Stimulated activated CD4-positive, alpha-beta T cell treated with anti-CD3 and anti-CD28 coated beads, TNF-alpha, amount 100 ng/mL, for 4 hours (primary cell): ENCODE measurements around the gene DTNB.
"Not testable (repeated sequence)": the region's sequence is repeated elsewhere in the genome, so short reads cannot be mapped to it uniquely, and the experiment has no call there.

ENCODE experiments used
- DNase-seq, 3 experiments: peaks; one replicate each; pipeline ENCODE4 v3.0.0-alpha.2; 2020; ENCODE audit warnings: low read depth in 3 of 3

DTNB gene

DNA sequence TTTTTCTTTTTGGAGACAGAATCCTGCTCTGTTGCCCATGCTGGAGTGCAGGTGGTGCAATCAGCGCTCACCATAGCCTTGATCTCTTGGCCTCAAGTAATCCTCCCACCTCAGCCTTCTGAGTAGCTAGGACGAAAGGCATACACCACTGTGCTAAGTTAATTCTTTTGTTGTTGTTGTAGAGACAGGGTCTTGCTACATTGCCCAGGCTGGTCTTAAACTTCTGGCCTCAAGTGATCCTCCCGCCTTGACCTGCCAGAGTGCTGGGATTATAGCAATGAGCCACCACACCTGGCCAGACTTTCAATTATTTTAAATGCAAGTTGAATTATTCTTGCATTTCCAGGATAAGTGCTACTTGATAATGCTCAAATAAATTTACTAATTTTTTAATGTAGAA, 126.5 kb downstream of the DTNB start:
- DNase-seq = no peak

GRCh38 chr2:25545899-25546298, 127.5 kb downstream of the DTNB start:
- no peak for DNase-seq

DNA sequence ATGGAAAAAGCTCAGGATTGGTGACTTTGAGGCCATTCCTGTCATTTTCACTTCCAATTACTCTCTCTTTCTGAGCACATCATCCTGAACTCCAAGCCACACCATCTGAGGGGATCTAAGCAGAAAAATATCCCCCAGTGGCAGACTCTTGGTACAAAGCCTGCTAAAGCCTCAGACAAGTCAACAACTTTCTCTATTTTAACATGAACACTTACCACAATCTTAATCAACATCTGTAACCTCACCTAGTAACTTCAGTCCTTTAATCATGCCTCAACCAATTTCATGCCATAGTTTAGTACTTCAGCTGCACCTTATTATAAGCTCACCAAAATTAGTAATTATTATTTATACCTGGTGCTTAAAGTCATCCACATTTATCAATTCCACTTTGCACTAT, 128.9 kb downstream of the DTNB start:
- no peak for DNase-seq

GRCh38 chr2:25543939-25544338, 129.4 kb downstream of the DTNB start:
- DNase-seq = no peak

DNA sequence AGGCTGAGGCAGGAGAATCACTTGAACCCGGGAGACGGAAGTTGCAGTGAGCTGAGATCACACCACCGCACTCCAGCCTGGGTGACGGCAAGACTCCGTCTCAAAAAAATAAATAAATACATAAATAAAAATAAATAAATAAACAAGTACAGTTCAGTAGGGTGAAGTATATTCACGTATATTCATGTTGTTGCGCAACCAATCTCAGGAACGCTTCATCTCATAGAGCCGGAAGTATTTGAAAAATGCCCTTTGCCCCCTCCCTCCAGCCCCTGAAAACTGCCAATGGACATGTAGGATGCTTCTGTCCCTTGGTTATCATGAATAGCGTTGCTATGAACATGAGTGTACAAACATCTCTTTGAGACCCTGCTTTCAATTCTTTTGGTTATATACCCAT, 132.0 kb downstream of the DTNB start:
- DNase-seq = no peak

DNA sequence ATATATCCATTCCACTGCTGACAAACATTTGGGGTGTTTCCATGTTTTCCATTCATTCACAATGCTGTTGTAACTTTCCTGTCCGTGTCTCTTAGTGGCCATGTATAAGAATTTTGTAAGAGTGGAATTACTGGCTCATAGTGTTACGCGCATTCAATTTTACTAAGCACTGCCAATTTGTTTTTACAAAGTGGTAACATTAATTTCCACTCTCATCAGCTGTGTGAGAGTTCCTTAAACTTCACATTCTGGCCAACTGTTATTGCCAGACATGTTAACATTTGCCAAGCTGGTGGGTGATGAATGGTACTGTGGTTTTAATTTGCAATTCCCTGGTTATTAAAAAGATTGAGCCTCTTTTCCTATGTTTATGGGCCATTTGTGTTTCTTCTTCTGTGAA, 134.2 kb downstream of the DTNB start:
- DNase-seq = no peak

DNA sequence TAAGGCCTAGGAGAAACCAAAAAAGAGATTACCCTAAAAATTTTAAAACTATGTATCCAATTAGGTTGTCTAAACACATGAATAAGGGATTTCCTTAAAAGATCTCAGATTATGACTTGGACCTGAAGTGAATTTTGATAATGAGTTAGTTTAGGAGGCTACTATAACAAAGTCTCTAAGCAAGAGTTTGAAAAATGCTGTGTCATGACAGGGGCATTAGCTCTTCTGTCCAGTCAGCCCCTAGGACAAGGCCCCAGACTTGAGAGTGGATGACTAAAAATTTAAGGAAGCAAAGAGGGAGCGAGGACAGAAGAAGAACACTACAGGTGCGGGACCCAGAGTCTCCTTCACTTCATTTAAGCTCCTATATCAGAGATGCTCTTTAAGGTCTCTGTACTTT, 135.9 kb downstream of the DTNB start:
- no peak for DNase-seq

DNA sequence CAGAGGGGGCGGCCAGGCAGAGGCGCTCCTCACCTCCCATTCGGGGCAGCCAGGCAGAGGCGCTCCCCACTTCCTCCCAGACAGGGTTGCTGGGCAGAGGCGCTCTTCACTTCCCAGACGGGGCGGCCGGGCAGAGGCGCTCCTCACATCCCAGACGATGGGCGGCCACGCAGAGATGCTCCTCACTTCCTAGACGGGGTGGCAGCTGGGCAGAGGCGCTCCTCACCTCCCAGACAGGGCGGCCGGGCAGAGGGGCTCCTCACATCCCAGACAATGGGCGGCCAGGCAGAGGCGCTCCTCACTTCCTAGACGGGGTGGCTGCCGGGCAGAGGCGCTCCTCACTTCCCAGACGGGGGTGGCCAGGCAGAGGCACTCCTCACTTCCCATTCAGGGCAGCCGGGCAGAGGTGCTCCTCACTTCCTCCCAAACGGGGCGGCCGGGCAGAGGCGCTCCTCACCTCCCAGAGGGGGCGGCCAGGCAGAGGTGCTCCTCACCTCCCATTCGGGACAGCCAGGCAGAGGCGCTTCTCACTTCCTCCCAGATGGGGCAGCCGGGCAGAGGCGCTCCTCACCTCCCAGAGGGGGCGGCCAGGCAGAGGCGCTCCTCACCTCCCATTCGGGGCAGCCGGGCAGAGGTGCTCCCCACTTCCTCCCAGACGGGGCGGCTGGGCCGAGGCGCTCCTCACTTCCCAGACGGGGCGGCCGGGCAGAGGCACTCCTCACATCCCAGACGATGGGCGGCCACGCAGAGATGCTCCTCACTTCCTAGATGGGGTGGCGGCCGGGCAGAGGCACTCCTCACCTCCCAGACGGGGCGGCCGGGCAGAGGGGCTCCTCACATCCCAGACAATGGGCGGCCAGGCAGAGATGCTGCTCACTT, 137.7 kb downstream of the DTNB start:
- DNase-seq = not testable (repeated sequence)

DNA sequence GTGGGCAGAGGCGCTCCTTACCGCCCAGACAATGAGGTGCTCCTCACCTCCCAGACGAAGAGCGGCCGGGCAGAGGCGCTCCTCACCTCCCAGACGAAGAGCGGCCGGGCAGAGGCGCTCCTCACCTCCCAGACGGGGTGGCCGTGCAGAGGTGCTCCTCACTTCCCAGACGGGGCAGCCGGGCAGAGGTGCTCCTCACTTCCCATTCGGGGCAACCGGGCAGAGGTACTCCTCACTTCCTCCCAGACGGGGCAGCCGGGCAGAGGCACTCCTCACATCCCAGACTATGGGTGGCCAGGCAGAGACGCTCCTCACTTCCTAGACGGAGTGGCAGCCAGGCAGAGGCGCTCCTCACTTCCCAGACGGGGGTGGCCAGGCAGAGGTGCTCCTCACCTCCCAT, 138.4 kb downstream of the DTNB start:
- not testable (repeated sequence) for DNase-seq

DNA sequence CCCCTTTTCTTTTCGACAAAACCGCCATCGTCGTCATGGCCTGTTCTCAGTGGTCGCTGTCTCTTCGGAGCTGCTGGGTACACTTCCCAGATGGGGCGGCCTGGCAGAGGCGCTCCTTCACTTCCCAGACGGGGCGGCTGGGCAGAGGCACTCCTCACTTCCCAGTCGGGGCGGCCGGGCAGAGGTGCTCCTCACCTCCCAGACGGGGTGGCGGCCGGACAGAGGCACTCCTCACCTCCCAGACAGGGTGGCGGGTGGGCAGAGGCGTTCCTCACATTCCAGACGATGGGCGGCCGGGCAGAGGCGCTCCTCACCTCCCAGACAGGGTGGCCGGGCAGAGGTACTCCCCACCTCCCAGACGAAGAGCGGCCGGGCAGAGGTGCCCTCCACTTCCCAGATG, 138.9 kb downstream of the DTNB start:
- no peak for DNase-seq

- DNase-seq = not testable (repeated sequence)
These were observed 139.6 kb downstream of the DTNB start for GRCh38 chr2:25533771-25534170.

- DNase-seq = no peak
These were observed 140.9 kb downstream of the DTNB start for GRCh38 chr2:25532521-25532920.

DNA sequence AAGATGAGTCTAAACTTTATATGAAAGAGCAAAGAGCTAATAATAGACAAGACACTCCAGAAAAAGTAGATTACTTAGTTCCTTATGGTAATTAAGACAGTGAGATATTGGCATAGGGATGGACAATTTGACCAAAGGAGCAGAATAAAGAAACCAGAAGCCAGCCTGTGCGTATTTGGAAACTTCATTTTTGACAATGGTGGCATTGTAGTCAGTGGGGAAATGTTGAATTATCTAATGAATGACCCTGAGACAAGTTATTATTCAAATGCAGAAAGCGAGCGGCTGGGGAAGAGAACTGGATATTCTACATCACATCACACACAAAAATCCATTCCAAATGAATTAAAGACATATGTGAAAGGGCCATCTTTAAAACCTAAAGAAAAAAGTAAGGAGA, 144.3 kb downstream of the DTNB start:
- no peak for DNase-seq

DNA sequence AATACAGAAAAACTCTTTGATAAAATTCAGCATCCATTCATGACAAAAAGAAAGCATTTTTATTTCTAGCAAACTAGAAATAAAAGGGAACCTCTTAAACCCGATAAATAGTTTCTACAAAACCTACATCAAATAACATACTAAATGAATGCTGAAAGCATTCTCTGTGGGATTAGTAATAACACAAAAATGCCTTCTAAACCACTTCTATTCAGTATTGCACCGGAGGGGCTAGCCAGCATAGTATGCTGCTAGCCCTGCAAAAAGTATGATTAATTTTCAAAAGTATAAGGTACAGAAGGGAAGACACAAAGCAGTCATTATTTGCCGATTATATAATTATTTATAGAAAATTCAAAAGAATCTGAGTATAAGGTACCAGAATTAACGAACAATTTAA, 145.2 kb downstream of the DTNB start:
- DNase-seq = no peak

- no peak for DNase-seq
These were observed 148.9 kb downstream of the DTNB start for GRCh38 chr2:25524507-25524906.

- no peak for DNase-seq
These were observed 150.3 kb downstream of the DTNB start for GRCh38 chr2:25523060-25523459.

DNA sequence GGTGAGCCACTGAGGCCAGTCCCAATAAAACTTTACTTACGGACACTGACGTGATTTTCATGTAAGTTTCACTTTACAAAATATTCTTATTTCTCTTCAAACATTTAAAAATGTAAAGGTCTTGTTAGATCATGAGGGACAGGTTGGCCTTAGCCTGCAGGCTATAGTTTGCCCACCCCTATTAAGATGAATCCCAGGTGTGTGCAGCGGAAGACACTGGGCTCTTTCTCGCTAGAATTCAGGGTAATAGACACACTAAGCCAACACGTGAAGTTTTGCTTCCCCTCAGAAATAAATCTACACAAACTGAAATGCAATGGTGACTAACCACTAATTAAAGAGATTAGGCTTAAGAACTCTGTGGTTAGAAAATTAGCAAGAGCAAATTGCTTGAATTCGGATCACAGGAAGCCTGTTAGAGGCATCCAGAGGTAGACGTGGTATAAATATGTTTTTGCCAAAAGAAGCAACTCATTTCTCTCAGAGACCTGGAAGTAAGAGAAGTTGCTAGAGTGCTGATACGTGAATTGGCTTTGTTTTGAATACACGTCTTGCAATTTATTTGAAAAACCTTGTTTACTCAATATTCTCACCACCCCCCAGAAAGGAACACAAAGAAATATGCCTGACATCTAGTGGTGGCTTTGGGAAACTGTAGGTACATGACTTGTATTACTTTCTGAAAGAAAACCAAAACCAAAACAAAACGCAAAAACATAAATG, 151.6 kb downstream of the DTNB start:
- DNase-seq = peak in 1 of 3 experiments; percentile 4

DNA sequence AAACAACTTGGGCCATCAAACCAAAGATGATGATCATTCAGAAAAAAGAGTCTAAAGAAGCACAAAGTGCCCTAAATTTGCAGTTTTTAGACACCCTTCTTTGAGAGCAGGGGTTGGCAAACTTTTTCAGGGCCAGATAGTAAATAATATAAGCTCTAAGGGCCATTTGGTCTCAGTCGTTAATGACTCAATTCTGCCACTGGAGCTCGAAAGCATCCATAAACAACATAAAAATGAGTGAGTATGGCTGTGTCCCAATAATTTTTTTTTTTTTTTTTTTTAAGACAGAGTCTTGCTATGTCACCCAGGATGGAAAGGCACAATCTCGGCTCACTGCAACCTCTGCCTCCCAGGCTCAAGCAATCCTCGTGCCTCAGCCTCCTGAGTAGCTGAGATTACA, 152.3 kb downstream of the DTNB start:
- no peak for DNase-seq

- DNase-seq = no peak
These were observed 155.7 kb downstream of the DTNB start for GRCh38 chr2:25517701-25518100.

GRCh38 chr2:25514043-25514637, 159.2 kb downstream of the DTNB start:
- no peak for DNase-seq

GRCh38 chr2:25512707-25513106, 160.7 kb downstream of the DTNB start:
- DNase-seq = no peak

- DNase-seq = no peak
These were observed 167.2 kb downstream of the DTNB start for GRCh38 chr2:25506226-25506625.

- DNase-seq = no peak
These were observed 167.8 kb downstream of the DTNB start for GRCh38 chr2:25505622-25506021.
